IMR-90 (cell line): ENCODE data around the gene ZFX. TPM values are rescaled to one million over a fixed set of nuclear protein-coding genes. Genes with fewer than 3 reads are reported as not detected.

Source experiments
- ATAC-seq: fragments of 200-7000 bp; cut with Tn5 transposase; 2 replicates; pipeline ENCODE4 v1.9.1; 2020; ENCODE audit warnings: low read depth, mild to moderate bottlenecking, moderate library complexity
- BruUV-seq: library from RNA; stranded (reverse); fragments of 400-500 nt; replicated peaks from 2 replicates; lab custom pipeline; 2021; lab: Mats Ljungman, UMichigan
- CTCF ChIA-PET: fragments of 300-600 bp; formaldehyde crosslinking; extraction: SDS; loops from one replicate; lab custom pipeline; 2021; ENCODE audit warnings: antibody characterized with exemption; lab: Yijun Ruan, JAX
- POLR2A ChIA-PET: fragments of 300-600 bp; sonication (Branson Sonifier 250); formaldehyde crosslinking; loops from one replicate; lab custom pipeline; 2022; ENCODE audit warnings: antibody characterized with exemption; ENCODE audit not compliant: unreplicated experiment; lab: Charles Lee
- DNase-seq: peaks from one replicate; pipeline ENCODE4 v3.0.0; 2013
- H2AFZ ChIP-seq: replicated peaks from 2 replicates; pipeline ENCODE3; 2013; ENCODE audit warnings: low read length, mild to moderate bottlenecking; ENCODE audit not compliant: poor library complexity
- H2AK5ac ChIP-seq: 2 replicates; pipeline ENCODE4 v1.6.1; 2013; ENCODE audit warnings: low read depth, low read length, inconsistent platforms
- H2AK9ac ChIP-seq: replicated peaks from 2 replicates; pipeline ENCODE3; 2013; ENCODE audit warnings: mild to moderate bottlenecking, low read depth, low read length, moderate library complexity; ENCODE audit not compliant: poor library complexity
- H2BK120ac ChIP-seq: 2 replicates; pipeline ENCODE4 v1.6.1; 2013; ENCODE audit warnings: low read depth, low read length, inconsistent platforms
- H2BK15ac ChIP-seq: 3 replicates; pipeline ENCODE4 v1.6.1; 2013; ENCODE audit warnings: low read depth, low read length, inconsistent platforms
- H2BK20ac ChIP-seq: 2 replicates; pipeline ENCODE4 v1.6.1; 2013; ENCODE audit warnings: low read depth, mild to moderate bottlenecking, inconsistent platforms, low read length, moderate library complexity
- H2BK5ac ChIP-seq: 2 replicates; pipeline ENCODE4 v1.6.1; 2013; ENCODE audit warnings: mild to moderate bottlenecking, low read depth, low read length, inconsistent platforms; ENCODE audit not compliant: poor library complexity, severe bottlenecking
- H3K14ac ChIP-seq: replicated peaks from 2 replicates; pipeline ENCODE4 v1.6.1; 2013; ENCODE audit warnings: low read depth, low read length, inconsistent platforms
- H3K18ac ChIP-seq: 2 replicates; pipeline ENCODE4 v1.6.1; 2013; ENCODE audit warnings: low read depth, low read length, control low read depth
- H3K23ac ChIP-seq: 2 replicates; pipeline ENCODE4 v1.6.1; 2013; ENCODE audit warnings: low read depth, low read length, inconsistent platforms
- H3K27ac ChIP-seq: 2 replicates; pipeline ENCODE4 v1.5.1; 2013; ENCODE audit warnings: mild to moderate bottlenecking, control low read depth, low read length; ENCODE audit not compliant: insufficient read depth
- H3K27me3 ChIP-seq: 2 replicates; pipeline ENCODE4 v1.6.1; 2013; ENCODE audit warnings: low read length; ENCODE audit not compliant: control insufficient read depth, insufficient read depth
- H3K36me3 ChIP-seq: 2 replicates; pipeline ENCODE4 v1.6.1; 2013; ENCODE audit warnings: low read length, mixed read lengths; ENCODE audit not compliant: control insufficient read depth, insufficient read depth
- H3K4ac ChIP-seq: 2 replicates; pipeline ENCODE4 v1.6.1; 2013; ENCODE audit warnings: low read depth, low read length, inconsistent platforms
- H3K4me1 ChIP-seq: 2 replicates; pipeline ENCODE4 v1.6.1; 2013; ENCODE audit warnings: low read length, mixed read lengths; ENCODE audit not compliant: control insufficient read depth, insufficient read depth
- H3K4me2 ChIP-seq: 2 replicates; pipeline ENCODE4 v1.6.1; 2013; ENCODE audit warnings: low read depth, mild to moderate bottlenecking, control low read depth, low read length, moderate library complexity
- H3K4me3 ChIP-seq: 2 replicates; pipeline ENCODE4 v1.5.1; 2013; ENCODE audit warnings: low read depth, mild to moderate bottlenecking, control low read depth, low read length, moderate library complexity; ENCODE audit not compliant: insufficient read depth
- H3K56ac ChIP-seq: 2 replicates; pipeline ENCODE4 v1.6.1; 2013; ENCODE audit warnings: low read length, inconsistent platforms; ENCODE audit not compliant: insufficient read depth; ENCODE audit errors: extremely low read depth
- H3K79me1 ChIP-seq, 2 experiments: 2 replicates each; pipeline ENCODE4 v1.6.1; 2013; ENCODE audit warnings: low read length in 2 of 2, inconsistent platforms in 1 of 2, low read depth in 1 of 2
- H3K9ac ChIP-seq: 2 replicates; pipeline ENCODE4 v1.6.1; 2013; ENCODE audit warnings: low read depth, low read length, control low read depth
- H3K9me1 ChIP-seq: 2 replicates; pipeline ENCODE4 v1.6.1; 2013; ENCODE audit warnings: low read length, inconsistent platforms; ENCODE audit not compliant: insufficient read depth
- H3K9me3 ChIP-seq: 2 replicates; pipeline ENCODE4 v1.6.1; 2013; ENCODE audit warnings: low read length; ENCODE audit not compliant: control insufficient read depth, insufficient read depth
- H4K20me1 ChIP-seq: 2 replicates; pipeline ENCODE4 v1.6.1; 2013; ENCODE audit warnings: low read length, inconsistent platforms; ENCODE audit not compliant: insufficient read depth
- H4K5ac ChIP-seq: 2 replicates; pipeline ENCODE4 v1.6.1; 2013; ENCODE audit warnings: mild to moderate bottlenecking, low read depth, low read length, control low read depth
- H4K8ac ChIP-seq, 2 experiments: 2 replicates each; pipeline ENCODE4 v1.6.1; 2013; ENCODE audit warnings: low read depth in 2 of 2, low read length in 2 of 2, control low read depth in 1 of 2, inconsistent platforms in 1 of 2
- H4K91ac ChIP-seq: 2 replicates; pipeline ENCODE4 v1.6.1; 2013; ENCODE audit warnings: low read depth, low read length, inconsistent platforms; ENCODE audit not compliant: insufficient read depth
- BHLHE40 ChIP-seq: fragments of 150-350 bp; IDR thresholded peaks from 2 replicates; pipeline ENCODE4 v1.6.1; 2016; ENCODE audit warnings: mild to moderate bottlenecking, low read depth, low read length
- CEBPB ChIP-seq: IDR thresholded peaks from 2 replicates; pipeline ENCODE4 v1.6.1; 2012; ENCODE audit warnings: low read depth, low read length, improper control_type of control experiment
- CHD1 ChIP-seq: IDR thresholded peaks from 2 replicates; pipeline ENCODE4 v1.6.1; 2012; ENCODE audit warnings: low read depth, low read length, improper control_type of control experiment
- FOS ChIP-seq: fragments of 150-350 bp; IDR thresholded peaks from 2 replicates; pipeline ENCODE4 v1.6.1; 2016; ENCODE audit warnings: low read depth, low read length
- MAFK ChIP-seq: IDR thresholded peaks from 2 replicates; pipeline ENCODE4 v1.6.1; 2012; ENCODE audit warnings: low read depth, low read length, improper control_type of control experiment
- MAZ ChIP-seq: IDR thresholded peaks from 2 replicates; pipeline ENCODE4 v1.6.1; 2012; ENCODE audit warnings: low read depth, mild to moderate bottlenecking, low read length, improper control_type of control experiment, moderate library complexity, borderline replicate concordance
- MXI1 ChIP-seq: IDR thresholded peaks from 2 replicates; pipeline ENCODE4 v1.6.1; 2012; ENCODE audit warnings: low read depth, mild to moderate bottlenecking, low read length, moderate library complexity, borderline replicate concordance
- NFE2L2 ChIP-seq: fragments of 150-350 bp; IDR thresholded peaks from 2 replicates; pipeline ENCODE4 v1.6.1; 2016; ENCODE audit warnings: low read depth, mild to moderate bottlenecking, low read length
- POLR2A ChIP-seq: IDR thresholded peaks from 2 replicates; pipeline ENCODE4 v1.6.1; 2012; ENCODE audit warnings: mild to moderate bottlenecking, low read depth, low read length
- RAD21 ChIP-seq: IDR thresholded peaks from 2 replicates; pipeline ENCODE4 v1.6.1; 2012; ENCODE audit warnings: low read length, improper control_type of control experiment
- RCOR1 ChIP-seq: IDR thresholded peaks from 2 replicates; pipeline ENCODE4 v1.6.1; 2012; ENCODE audit warnings: mild to moderate bottlenecking, low read length, improper control_type of control experiment; ENCODE audit not compliant: insufficient replicate concordance
- RFX5 ChIP-seq: IDR thresholded peaks from 2 replicates; pipeline ENCODE4 v1.8.0; 2012; ENCODE audit warnings: low read depth, mild to moderate bottlenecking, low read length, moderate library complexity
- SMC3 ChIP-seq: fragments of 150-350 bp; IDR thresholded peaks from 2 replicates; pipeline ENCODE4 v1.6.1; 2016; ENCODE audit warnings: low read depth, mild to moderate bottlenecking, antibody characterized with exemption, low read length, moderate library complexity
- dilution Hi-C: fragments of 300-500 bp; cut with HindIII; formaldehyde crosslinking; loops from one replicate; pipeline ENCODE4 v1.14.3; 2018; ENCODE audit warnings: low sequenced_read_pairs; ENCODE audit not compliant: unreplicated experiment
- in situ Hi-C: fragments of 300-500 bp; cut with MboI; formaldehyde crosslinking; loops from 3 replicates; pipeline ENCODE4 v1.14.3; 2019; ENCODE audit warnings: low sequenced_read_pairs, inconsistent platforms, mixed read lengths
- intact Hi-C: fragments of 100-400 bp; cut with micrococcal nuclease; formaldehyde crosslinking; loops from 2 replicates; pipeline ENCODE4 v1.10.0; 2022
- polyA plus RNA-seq, 3 experiments: library from polyadenylated mRNA; depleted of rRNA; stranded (reverse); fragments of >200 nt; gene quantifications; 2 replicates each; pipeline ENCODE4 v1.2.3, GENCODE V29; 2012; ENCODE audit warnings: low replicate concordance in 1 of 3
- total RNA-seq: library from RNA; depleted of rRNA; stranded (reverse); fragments of >200 nt; gene quantifications from 2 replicates; pipeline ENCODE4 v1.2.3, GENCODE V29; 2012
- TF ChIP-seq, protein P1 (sequence below): fragments of 150-350 bp; IDR thresholded peaks from 2 replicates; pipeline ENCODE4 v1.6.1; 2017; ENCODE audit warnings: mild to moderate bottlenecking, antibody characterized with exemption, low read length, low read depth
- TF ChIP-seq, protein P2 (sequence below): conservative IDR thresholded peaks from 2 replicates; pipeline ENCODE4 v1.5.1; 2012; ENCODE audit warnings: mild to moderate bottlenecking, low read depth, low read length, improper control_type of control experiment
- TF ChIP-seq, protein P3 (sequence below): fragments of 150-350 bp; IDR thresholded peaks from 2 replicates; pipeline ENCODE4 v1.6.1; 2016; ENCODE audit warnings: low read depth, mild to moderate bottlenecking, low read length, moderate library complexity, borderline replicate concordance

ZFX gene
- total and polyA plus RNA-seq, 2 of the 4 experiments (the other 2 are of a cell fraction), result 16.0 to 99.3 TPM

DNA sequence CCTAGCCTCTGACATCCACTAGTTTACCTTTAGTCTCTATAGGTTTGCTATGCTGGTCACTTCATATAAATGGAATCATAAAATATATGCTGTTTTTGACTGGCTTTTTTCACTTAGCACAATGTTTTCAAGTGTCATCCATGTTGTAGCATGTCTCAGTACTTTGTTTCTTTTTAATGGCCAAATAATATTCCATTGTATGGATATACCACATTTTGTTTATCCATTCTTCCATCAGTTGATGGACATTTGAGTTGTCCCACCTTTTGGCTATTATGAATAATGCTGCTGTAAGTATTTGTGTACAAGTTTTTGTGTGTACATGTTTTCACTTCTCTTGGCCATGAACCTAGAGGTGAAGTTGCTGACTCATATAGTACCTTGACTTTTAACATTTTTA, 75.7 kb downstream of the ZFX start:
- no peak overlapping the region for H3K27ac ChIP-seq
- H2BK5ac ChIP-seq, result no peak overlapping the region
- H3K4ac ChIP-seq, result no peak overlapping the region
- no peaks in the 10 kb centered on the region for H4K20me1 ChIP-seq
- H3K79me1 ChIP-seq, result no peaks in the 10 kb centered on the region
- ChIA-PET POLR2A (no interaction called here), CTCF (no interaction called here)
- TF ChIP-seq, protein P1, sequence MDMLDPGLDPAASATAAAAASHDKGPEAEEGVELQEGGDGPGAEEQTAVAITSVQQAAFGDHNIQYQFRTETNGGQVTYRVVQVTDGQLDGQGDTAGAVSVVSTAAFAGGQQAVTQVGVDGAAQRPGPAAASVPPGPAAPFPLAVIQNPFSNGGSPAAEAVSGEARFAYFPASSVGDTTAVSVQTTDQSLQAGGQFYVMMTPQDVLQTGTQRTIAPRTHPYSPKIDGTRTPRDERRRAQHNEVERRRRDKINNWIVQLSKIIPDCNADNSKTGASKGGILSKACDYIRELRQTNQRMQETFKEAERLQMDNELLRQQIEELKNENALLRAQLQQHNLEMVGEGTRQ, result no peak
- TF ChIP-seq MAZ (no peak), CHD1 (no peak), BHLHE40 (no peak), NFE2L2 (no peak), CEBPB (no peak), RCOR1 (no peak), FOS (no peak), POLR2A (no peak), MAFK (no peak), RFX5 (no peak), RAD21 (no peak), MXI1 (no peak), SMC3 (no peak)
- TF ChIP-seq, protein P2, sequence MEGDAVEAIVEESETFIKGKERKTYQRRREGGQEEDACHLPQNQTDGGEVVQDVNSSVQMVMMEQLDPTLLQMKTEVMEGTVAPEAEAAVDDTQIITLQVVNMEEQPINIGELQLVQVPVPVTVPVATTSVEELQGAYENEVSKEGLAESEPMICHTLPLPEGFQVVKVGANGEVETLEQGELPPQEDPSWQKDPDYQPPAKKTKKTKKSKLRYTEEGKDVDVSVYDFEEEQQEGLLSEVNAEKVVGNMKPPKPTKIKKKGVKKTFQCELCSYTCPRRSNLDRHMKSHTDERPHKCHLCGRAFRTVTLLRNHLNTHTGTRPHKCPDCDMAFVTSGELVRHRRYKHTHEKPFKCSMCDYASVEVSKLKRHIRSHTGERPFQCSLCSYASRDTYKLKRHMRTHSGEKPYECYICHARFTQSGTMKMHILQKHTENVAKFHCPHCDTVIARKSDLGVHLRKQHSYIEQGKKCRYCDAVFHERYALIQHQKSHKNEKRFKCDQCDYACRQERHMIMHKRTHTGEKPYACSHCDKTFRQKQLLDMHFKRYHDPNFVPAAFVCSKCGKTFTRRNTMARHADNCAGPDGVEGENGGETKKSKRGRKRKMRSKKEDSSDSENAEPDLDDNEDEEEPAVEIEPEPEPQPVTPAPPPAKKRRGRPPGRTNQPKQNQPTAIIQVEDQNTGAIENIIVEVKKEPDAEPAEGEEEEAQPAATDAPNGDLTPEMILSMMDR, result no peak
- TF ChIP-seq, protein P3, sequence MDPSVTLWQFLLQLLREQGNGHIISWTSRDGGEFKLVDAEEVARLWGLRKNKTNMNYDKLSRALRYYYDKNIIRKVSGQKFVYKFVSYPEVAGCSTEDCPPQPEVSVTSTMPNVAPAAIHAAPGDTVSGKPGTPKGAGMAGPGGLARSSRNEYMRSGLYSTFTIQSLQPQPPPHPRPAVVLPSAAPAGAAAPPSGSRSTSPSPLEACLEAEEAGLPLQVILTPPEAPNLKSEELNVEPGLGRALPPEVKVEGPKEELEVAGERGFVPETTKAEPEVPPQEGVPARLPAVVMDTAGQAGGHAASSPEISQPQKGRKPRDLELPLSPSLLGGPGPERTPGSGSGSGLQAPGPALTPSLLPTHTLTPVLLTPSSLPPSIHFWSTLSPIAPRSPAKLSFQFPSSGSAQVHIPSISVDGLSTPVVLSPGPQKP, result no peak
- no peak for ATAC-seq
- H3K18ac ChIP-seq, result no peak overlapping the region
- intact Hi-C loops (no loop called here), dilution Hi-C loops (no loop called here), in situ Hi-C loops (no loop called here)
- no peak overlapping the region for H4K91ac ChIP-seq
- H2BK120ac ChIP-seq, result no peak overlapping the region
- no peak overlapping the region for H3K4me3 ChIP-seq
- H3K56ac ChIP-seq, result no peak overlapping the region
- H3K9ac ChIP-seq, result no peak overlapping the region
- no peak overlapping the region for H4K5ac ChIP-seq
- no peak overlapping the region for H2BK20ac ChIP-seq
- H3K9me3 ChIP-seq, result no peaks in the 10 kb centered on the region
- H2AFZ ChIP-seq, result no peak overlapping the region
- BruUV-seq, result no TSS peak
- H2BK15ac ChIP-seq, result no peak overlapping the region
- H2AK9ac ChIP-seq, result no peak overlapping the region
- H3K4me2 ChIP-seq, result no peak overlapping the region
- H3K4me1 ChIP-seq, result peaks cover 1% of the 10 kb centered on the region; the same call in 1 of the 2 replicates
- no peak overlapping the region for H2AK5ac ChIP-seq
- H3K27me3 ChIP-seq, result no peaks in the 10 kb centered on the region; the same call in 1 of the 2 replicates
- no peak for DNase-seq
- H3K36me3 ChIP-seq, result no peaks in the 10 kb centered on the region
- no peak overlapping the region for H4K8ac ChIP-seq
- peaks cover 3% of the 10 kb centered on the region for H3K9me1 ChIP-seq
- no peak overlapping the region for H3K14ac ChIP-seq
- H3K23ac ChIP-seq, result no peak overlapping the region
